ENCODE measurements around the gene GTF2E1.

DNA sequence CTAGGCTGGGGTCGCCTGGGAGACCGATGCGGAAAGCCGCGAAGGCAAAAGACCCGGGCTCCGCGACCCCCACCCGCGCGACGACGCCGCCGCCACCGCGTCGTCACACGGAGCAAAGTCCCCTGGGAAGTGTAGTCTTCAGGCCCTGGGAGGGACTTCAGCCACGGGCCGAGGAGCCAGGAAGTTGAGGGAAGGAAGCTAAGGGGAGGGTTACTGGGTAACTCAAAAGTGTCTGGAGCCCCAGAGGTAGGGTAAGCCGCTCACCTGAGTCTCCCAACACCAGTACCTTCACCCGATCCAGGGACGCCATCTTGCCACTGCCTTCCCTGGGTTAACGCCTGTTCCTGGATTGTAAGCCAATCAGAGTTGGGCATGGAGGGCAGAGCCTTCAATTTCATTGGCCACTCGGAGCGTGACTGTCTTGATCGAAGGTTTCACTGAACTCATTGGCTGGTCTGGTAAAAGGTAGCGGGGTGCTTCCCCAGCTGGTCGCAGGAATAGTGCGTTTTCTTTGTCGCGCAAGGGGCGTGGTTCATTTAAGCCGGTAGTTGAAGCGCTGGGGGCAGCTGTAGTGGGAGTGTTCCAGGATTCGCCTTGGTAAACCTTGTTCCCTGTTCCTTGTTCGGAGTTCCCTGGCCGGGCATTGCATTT is at the start of gene GTF2E1, which contains the start of gene RABL3:
- TF ChIP-seq, protein P1, sequence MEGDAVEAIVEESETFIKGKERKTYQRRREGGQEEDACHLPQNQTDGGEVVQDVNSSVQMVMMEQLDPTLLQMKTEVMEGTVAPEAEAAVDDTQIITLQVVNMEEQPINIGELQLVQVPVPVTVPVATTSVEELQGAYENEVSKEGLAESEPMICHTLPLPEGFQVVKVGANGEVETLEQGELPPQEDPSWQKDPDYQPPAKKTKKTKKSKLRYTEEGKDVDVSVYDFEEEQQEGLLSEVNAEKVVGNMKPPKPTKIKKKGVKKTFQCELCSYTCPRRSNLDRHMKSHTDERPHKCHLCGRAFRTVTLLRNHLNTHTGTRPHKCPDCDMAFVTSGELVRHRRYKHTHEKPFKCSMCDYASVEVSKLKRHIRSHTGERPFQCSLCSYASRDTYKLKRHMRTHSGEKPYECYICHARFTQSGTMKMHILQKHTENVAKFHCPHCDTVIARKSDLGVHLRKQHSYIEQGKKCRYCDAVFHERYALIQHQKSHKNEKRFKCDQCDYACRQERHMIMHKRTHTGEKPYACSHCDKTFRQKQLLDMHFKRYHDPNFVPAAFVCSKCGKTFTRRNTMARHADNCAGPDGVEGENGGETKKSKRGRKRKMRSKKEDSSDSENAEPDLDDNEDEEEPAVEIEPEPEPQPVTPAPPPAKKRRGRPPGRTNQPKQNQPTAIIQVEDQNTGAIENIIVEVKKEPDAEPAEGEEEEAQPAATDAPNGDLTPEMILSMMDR (IDR thresholded peaks at IDR 0.05; ENCODE audit: low read depth, low read length), result no peak
- TF ChIP-seq MYC (IDR thresholded peaks at IDR 0.05; ENCODE audit: low read depth, low read length) (peak; percentile 46; the same call in 1 of the 2 replicates), MAX (IDR thresholded peaks at IDR 0.05; ENCODE audit: low read depth, low read length) (peak; percentile 47; the same call in 1 of the 2 replicates)

All from NB4 (cell line).